Erythroblast (primary cell): ENCODE data around the gene LRP1B.

Source experiments
- GATA1 ChIP-seq: IDR thresholded peaks from 2 replicates; pipeline ENCODE4 v1.6.1; 2011; ENCODE audit warnings: low read depth, mild to moderate bottlenecking, control low read depth, low read length, moderate library complexity
- POLR2A ChIP-seq: IDR thresholded peaks from 2 replicates; pipeline ENCODE4 v1.6.1; 2011; ENCODE audit warnings: mild to moderate bottlenecking, low read length

DNA sequence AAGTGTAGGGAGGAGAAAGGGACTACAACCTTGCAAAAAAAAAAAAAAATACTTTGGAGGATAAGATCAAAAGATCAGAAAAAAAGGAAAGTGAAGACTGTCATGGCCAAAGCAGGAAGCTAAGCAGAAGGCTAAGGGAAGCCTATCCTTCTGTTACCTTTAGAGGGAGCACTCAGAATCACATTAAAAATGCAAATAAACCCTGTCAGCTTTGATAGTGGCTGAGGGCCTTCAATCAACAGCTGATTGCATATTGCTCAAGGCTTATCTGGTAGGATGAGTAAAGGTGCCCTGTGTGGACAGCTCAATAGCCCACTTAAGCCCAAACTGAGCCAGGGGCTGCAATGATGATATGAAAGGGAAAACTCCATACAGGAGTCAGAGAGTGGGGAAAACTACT lies 1021.2 kb downstream of the LRP1B start:
- TF ChIP-seq POLR2A (no peak), GATA1 (no peak)
